Eye (tissue), 1 donor: Measurements from ENCODE around the gene SMPDL3A.

Experiments used
- DNase-seq: peaks from one replicate; pipeline ENCODE4 v3.0.0-alpha.2; 2015

Gene SMPDL3A

GRCh38 chr6:122778985-122779661 is 9.9 kb upstream of the SMPDL3A start:
- peak; percentile 85 for DNase-seq

GRCh38 chr6:122779667-122780066 is 9.4 kb upstream of the SMPDL3A start, which contains the start of gene FABP7:
Gene FABP7, plus strand, starts transcription at chr6:122779716. Its CDS starts 79 bp downstream, at chr6:122779795.
- no peak for DNase-seq

DNA sequence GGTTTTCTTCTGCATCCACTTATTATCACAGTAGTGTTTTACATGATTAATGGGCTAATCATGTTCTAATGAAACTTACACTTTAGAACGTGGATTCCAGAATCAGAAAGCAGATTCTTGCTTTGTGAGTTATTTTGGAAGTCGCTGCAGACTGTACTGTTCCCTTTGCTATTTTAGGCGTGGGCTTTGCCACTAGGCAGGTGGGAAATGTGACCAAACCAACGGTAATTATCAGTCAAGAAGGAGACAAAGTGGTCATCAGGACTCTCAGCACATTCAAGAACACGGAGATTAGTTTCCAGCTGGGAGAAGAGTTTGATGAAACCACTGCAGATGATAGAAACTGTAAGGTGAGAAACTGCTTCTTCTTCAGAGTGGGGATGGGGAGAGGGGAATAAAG is 8.9 kb upstream of the SMPDL3A start:
- no peak for DNase-seq

DNA sequence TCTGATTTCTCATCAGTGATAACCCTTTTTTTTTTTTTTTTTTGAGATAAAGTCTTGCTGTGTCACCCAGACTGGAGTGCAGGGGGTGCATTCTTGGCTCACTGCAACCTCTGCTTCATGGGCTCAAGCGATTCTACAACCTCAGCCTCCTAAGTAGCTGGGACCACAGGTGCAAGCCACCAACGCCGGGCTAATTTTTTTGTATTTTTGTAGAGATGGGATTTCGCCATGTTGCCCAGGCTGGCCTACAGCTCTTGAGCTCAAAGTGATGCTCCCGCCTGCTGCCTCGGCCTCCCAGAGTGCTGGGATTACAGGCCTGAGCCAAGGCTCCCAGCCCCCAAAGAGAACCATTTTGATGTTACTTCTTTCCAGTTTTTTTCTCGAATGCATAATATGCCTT is 7.3 kb upstream of the SMPDL3A start:
- DNase-seq, result no peak

- no peak for DNase-seq
Observed at GRCh38 chr6:122783401-122783800, 5.7 kb upstream of the SMPDL3A start.

DNA sequence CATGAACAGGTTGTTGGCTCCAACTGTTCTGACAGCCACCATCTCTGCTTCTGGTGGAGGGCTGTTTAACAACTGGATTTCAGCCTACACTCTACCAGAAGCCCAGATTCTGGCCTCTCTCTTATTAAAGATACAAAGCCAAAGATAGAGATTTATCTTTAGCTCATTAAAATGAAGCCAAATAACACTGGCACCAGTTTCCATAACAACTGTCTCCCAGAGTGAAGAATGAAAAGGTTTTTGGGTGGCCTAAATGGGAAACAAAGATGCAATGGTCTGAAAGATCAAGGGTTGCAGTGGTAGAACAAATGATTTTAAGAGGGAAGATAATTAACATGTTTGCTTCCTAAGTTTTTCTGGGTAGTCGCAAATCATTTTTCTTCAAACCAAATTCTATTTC is 3.2 kb upstream of the SMPDL3A start:
- no peak for DNase-seq

DNA sequence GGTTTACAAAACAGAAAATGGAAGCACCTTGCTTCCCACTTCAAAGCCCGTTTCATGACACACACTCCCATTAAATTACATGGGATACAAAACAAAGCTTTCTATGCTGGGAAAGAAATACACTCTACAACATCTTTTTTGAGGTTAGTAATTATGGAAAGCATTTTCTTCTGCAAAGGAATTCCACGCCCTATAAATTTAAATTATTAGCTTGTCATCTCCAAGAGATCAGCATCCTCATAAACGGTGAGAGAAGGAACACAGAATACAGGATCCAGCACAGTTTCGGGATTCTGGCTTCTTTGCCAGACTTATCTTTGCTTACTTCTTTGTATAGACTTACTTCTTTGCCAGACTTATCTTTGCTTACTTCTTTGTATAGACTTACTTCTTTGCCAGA is 1.3 kb upstream of the SMPDL3A start:
- no peak for DNase-seq

GRCh38 chr6:122788208-122788607 is 850 bp upstream of the SMPDL3A start:
- DNase-seq, result no peak

DNA sequence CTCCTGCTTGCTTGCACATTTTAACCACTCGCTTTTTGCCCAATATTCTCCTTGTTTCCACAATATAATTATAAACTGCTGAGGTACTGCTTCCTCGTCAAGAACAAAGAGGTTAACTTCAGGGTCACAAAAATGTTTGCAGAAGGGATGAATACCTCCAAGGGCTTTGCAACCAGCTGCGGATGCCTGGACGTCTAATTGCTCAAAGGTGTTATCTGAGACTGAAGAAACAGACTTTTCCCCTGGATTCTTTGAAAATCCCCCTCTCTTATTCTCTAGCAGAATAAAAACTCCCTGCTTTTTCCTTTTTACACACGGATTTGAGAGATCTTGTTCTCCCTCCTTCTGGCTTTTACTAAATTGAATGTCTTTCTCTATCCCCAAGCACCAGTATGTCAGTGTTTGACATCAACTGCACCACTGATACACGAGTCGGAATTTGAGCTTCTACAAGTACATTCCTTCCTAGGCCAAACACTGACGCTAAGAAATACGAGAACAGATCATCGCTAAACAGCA is 336 bp upstream of the SMPDL3A start:
- no peak for DNase-seq

DNA sequence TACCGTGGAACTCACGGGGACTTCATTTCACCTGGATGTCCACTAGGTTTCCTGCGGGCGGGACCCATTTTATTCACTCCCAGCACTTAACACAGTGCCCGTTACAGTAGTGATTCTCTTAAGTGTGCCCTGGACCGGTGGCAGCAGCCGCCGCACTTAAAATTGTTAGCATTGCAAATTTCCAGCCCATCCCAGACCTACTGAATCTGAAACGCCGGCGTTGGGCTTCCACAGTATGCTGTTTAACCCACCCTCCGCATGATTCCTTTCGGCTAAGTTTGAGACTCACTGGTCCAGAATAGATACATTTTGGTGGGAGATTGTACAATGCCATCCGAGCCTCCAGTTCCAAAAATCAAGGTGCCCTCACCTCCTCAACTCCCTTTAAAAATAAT is 967 bp downstream of the SMPDL3A start:
- DNase-seq, result no peak

DNA sequence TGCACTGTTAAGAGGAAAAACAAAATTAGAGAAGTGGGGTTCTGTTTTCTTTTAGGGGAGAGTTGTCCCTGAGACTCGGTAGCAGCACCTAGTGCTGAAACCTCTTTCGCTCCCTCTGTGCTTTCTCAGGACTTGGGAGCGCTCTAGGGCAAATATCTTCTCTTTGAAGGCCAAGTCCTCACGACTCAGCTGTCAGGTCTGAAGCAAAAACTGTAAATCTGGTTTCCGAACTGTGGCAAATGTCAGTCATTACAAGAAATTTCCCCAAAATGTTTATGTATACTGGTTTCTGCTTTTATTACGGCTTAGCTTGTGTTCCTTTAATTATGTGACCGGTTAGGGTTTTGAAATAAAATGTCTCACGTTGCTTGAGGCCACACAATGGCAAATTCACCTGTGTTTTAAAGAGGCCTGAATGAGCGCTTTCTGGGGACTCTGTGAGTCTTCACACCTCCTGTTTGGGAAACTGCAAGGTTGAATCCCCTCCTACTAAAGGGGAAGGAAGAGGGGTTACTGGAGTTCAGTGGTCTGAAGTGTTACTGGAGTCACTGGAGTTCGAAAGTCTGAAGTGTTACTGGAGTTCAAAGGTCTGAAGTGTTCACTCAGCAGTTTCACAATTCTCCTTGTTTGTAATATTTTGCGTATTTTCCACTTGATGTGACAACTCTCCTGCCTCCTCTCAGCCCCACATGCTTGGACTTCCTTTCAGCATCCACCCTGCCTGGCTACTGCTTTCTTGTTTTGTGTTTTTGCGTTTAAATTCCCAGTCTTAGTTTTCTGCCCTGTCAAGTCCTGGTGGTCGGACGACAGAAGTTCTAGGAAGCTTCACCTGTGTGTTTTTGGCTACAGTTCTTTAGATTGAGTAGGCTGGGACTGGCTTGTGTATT is 1.6 kb downstream of the SMPDL3A start:
- peak; percentile 67 for DNase-seq

DNA sequence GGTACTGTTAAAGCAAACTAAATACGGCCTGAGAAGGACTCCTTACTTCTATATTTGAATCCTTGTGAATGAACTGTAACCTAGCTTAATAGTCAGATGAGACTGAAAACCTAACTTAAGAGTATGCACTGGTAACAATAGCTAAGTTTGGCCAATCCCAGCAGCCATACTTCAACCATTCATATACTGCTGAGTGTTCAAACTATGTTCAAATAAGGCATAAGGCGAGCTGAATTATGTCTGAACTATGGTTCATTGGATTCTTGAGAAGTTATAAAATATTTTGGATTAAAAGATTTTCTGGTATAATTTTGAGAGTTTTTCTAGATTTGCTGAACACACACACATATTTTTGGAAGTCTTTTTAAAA is 2.2 kb downstream of the SMPDL3A start:
- no peak for DNase-seq

DNA sequence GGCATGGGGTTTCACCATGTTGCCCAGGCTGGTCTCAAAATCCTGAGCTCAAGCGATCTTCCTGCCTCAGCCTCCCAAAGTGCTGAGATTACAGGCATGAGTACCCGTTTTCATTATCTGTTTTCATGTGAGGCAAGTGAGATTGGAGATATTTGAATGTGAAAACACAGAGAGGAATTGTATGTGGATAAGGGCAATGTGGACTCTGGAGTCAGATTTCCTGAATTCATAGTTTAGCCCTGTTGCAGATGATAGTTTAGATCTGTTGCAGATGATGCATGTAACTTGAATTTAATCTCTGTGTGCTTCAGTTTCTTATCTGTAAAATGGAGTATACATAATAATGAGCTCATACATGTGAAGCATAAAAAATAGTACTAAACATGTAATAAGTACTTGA is 3.7 kb downstream of the SMPDL3A start:
- DNase-seq, result no peak

- DNase-seq, result no peak
Observed at GRCh38 chr6:122797537-122797936, 8.5 kb downstream of the SMPDL3A start.

DNA sequence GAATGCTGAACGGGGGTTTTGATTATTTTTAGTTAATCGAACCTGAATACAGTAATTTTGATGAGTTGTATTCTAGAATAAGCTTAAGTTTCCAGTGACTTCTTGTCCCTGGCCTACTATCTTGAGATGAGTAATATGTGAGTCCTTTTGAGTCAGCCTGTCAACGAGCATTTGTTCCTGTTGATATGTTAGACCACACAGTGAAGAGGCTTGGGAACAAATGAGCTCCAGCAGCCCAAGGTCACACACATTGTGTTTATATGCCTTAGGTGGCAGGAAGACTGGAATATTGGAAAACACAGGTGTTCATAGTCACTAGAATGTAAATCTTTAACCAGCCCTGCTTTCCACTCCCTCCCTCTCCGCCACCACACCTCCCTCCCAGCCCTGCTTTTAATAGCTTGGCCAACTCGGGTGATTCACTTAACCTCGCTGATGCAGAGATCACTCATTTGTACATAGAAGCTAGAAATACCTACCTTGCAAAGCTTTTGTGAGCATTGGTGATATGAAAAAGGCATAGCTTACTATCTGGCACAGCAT is 9.1 kb downstream of the SMPDL3A start:
- no peak for DNase-seq

- no peak for DNase-seq
Observed at GRCh38 chr6:122799140-122799745, 10.2 kb downstream of the SMPDL3A start.

GRCh38 chr6:122799916-122800686 is 11.0 kb downstream of the SMPDL3A start:
- no peak for DNase-seq

DNA sequence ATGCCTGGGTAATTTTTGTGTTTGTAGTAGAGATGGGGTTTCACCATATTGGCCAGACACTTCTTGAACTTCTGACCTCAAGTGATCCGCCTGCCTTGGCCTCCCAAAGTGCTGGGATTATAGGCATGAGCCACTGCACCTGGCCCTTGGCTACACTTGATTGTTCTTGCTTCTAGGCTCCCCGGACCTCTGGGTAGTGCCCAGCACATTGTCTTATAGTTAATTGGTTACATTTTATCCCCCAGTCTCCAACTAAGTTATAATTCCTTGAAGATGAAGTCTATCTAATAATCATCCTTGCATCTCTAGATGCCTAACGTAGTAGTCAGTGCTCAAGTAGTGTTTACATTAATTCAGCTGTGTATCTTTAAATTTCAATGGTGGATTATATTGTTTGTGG is 11.8 kb downstream of the SMPDL3A start:
- no peak for DNase-seq

GRCh38 chr6:122801397-122801796 is 12.3 kb downstream of the SMPDL3A start:
- DNase-seq, result no peak

- DNase-seq, result no peak
Observed at GRCh38 chr6:122803171-122803661, 14.2 kb downstream of the SMPDL3A start.

- no peak for DNase-seq
Observed at GRCh38 chr6:122804962-122805485, 16.0 kb downstream of the SMPDL3A start.

- DNase-seq, result no peak
Observed at GRCh38 chr6:122806291-122806690, 17.2 kb downstream of the SMPDL3A start.
